ENCODE results near the gene VSTM2B. TPM values are rescaled to one million over a fixed set of nuclear protein-coding genes. Genes with fewer than 3 reads are reported as not detected.
"Not testable (repeated sequence)": the region's sequence is repeated elsewhere in the genome, so short reads cannot be mapped to it uniquely, and the experiment has no call there.

The VSTM2B gene
- total RNA-seq, 3 donors from 2014 or later, result not detected

- DNase-seq, result no peak
- H3K27me3 Mint-ChIP-seq (ENCODE audit: low read depth), result peaks cover 20% of the 10 kb centered on the region
- ATAC-seq, result no peak
- no peak overlapping the region for H3K4me3 Mint-ChIP-seq
- no peaks in the 10 kb centered on the region for H3K4me1 Mint-ChIP-seq (ENCODE audit: low read depth)
- no peaks in the 10 kb centered on the region for H3K9me3 Mint-ChIP-seq
- no peaks in the 10 kb centered on the region for H3K36me3 Mint-ChIP-seq (ENCODE audit: insufficient read depth)
These were observed 22.2 kb downstream of the VSTM2B start for GRCh38 chr19:29547981-29548380.

DNA sequence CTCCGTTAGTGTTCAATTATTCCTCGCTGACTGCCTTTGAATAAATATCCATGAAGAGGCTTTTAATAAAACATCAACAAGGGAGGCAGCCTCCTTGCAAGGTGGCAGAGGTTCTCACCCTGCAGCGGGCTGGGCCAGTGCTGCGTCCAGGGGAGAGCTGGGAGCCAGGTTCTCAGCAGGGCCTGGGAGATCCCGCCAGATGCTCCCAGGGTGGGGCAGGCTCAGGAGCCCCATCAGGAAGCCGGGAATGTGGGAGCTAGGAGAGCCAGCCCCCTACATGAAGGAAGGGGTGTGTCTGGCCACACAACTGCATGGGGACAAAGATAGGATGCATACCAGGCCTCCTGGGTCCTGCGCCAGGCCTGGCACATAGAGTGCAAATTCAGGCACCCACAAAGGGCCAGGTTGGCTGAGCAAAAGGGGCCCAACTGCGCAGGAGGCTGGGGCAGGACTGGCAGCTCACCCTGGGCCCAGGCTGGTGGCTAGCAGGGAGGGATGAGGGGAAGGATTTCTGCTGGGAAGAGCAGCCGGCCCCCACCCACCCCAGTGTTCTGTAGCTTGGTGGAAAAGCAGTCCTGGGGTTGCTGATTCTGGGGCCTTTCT lies 22.8 kb downstream of the VSTM2B start:
- Mint-ChIP-seq H3K4me3 (no peak overlapping the region), H3K4me1 (ENCODE audit: low read depth) (no peaks in the 10 kb centered on the region), H3K27me3 (ENCODE audit: low read depth) (peaks cover 20% of the 10 kb centered on the region), H3K36me3 (ENCODE audit: insufficient read depth) (no peaks in the 10 kb centered on the region), H3K9me3 (peaks cover 4% of the 10 kb centered on the region)
- DNase-seq, result no peak
- ATAC-seq, result no peak

DNA sequence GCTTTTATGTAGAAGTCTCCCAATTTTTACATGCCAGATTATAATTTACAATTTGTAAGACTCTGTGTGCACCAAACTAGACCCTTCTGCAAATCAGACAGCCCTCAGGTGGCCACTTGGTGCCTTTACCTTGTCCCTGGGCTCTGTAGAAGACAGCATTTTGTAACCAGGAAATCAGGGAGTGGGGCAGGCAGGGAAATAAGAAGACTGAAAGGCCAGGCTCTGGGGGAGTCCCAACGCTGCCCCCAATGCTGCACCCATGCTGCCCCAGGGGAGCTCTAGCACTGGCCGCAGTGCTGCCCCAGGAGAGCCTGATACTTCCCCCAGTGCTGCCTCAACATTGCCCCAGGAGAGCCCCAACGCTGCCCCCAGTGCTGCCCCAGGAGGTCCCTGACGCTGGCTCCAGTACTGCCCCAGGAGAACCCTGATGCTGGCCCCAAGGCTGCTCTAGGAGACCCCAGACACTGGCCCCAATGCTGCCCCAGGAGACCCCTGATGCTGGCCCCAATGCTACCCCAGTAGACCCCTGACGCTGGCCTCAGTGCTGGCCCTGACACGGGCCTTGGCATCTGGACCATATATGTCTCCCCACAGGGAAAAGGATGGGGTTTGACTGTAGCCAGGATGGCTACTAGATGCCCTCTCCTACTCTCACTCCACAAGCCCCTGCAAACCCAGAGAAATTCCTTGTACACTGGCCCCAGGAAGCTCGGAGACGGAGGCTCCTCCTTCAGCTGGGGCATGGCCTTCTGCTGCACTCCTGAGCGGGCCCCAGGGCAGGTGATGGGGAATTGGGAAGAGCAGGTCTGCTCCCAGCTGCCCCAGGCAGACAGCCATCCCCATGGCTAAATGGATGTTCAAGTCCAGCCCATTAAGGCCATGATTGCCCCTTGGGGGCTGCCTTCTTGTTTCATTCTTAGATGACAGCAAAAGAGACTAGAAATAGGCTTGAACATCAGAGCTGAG lies 23.6 kb downstream of the VSTM2B start:
- Mint-ChIP-seq H3K9me3 (peaks cover 11% of the 10 kb centered on the region), H3K27me3 (ENCODE audit: low read depth) (peaks cover 24% of the 10 kb centered on the region), H3K4me1 (ENCODE audit: low read depth) (no peaks in the 10 kb centered on the region), H3K36me3 (ENCODE audit: insufficient read depth) (no peaks in the 10 kb centered on the region), H3K4me3 (no peak overlapping the region)
- no peak for DNase-seq
- ATAC-seq, result no peak

- H3K4me1 Mint-ChIP-seq (ENCODE audit: low read depth), result no peaks in the 10 kb centered on the region
- no peaks in the 10 kb centered on the region for H3K36me3 Mint-ChIP-seq (ENCODE audit: insufficient read depth)
- peaks cover 24% of the 10 kb centered on the region for H3K9me3 Mint-ChIP-seq
These were observed 25.1 kb downstream of the VSTM2B start for GRCh38 chr19:29550896-29551295.

GRCh38 chr19:29551774-29552173 lies 26.0 kb downstream of the VSTM2B start:
- DNase-seq (no peak), ATAC-seq (no peak)
- Mint-ChIP-seq H3K4me3 (no peak overlapping the region), H3K36me3 (ENCODE audit: insufficient read depth) (no peaks in the 10 kb centered on the region), H3K4me1 (ENCODE audit: low read depth) (no peaks in the 10 kb centered on the region), H3K27me3 (ENCODE audit: low read depth) (peaks cover 33% of the 10 kb centered on the region), H3K9me3 (peaks cover 24% of the 10 kb centered on the region)

More at GRCh38 chr19:29550896-29551295, 25.1 kb downstream of the VSTM2B start:
- no peak for DNase-seq
- Mint-ChIP-seq H3K27me3 (ENCODE audit: low read depth) (peaks cover 31% of the 10 kb centered on the region), H3K4me3 (no peak overlapping the region)
- no peak for ATAC-seq

- no peak for DNase-seq
- no peaks in the 10 kb centered on the region for H3K4me1 Mint-ChIP-seq (ENCODE audit: low read depth)
- H3K36me3 Mint-ChIP-seq (ENCODE audit: insufficient read depth), result no peaks in the 10 kb centered on the region
- ATAC-seq, result no peak
- no peak overlapping the region for H3K4me3 Mint-ChIP-seq
- H3K27me3 Mint-ChIP-seq (ENCODE audit: low read depth), result peaks cover 27% of the 10 kb centered on the region
- H3K9me3 Mint-ChIP-seq, result peaks cover 24% of the 10 kb centered on the region
These were observed 26.9 kb downstream of the VSTM2B start for GRCh38 chr19:29552454-29553280.

GRCh38 chr19:29554149-29554548 lies 28.4 kb downstream of the VSTM2B start:
- DNase-seq (no peak), ATAC-seq (no peak)
- peaks cover 23% of the 10 kb centered on the region for H3K27me3 Mint-ChIP-seq (ENCODE audit: low read depth)
- H3K9me3 Mint-ChIP-seq, result peaks cover 32% of the 10 kb centered on the region
- no peaks in the 10 kb centered on the region for H3K4me1 Mint-ChIP-seq (ENCODE audit: low read depth)
- H3K36me3 Mint-ChIP-seq (ENCODE audit: insufficient read depth), result no peaks in the 10 kb centered on the region
- no peak overlapping the region for H3K4me3 Mint-ChIP-seq

- H3K4me1 Mint-ChIP-seq (ENCODE audit: low read depth); ATAC-seq; DNase-seq; H3K36me3 Mint-ChIP-seq (ENCODE audit: insufficient read depth); H3K4me3 Mint-ChIP-seq: not testable (repeated sequence)
- peaks cover 25% of the 10 kb centered on the region for H3K27me3 Mint-ChIP-seq (ENCODE audit: low read depth)
- H3K9me3 Mint-ChIP-seq, result peaks cover 32% of the 10 kb centered on the region
These were observed 33.3 kb downstream of the VSTM2B start for GRCh38 chr19:29559110-29559509.

DNA sequence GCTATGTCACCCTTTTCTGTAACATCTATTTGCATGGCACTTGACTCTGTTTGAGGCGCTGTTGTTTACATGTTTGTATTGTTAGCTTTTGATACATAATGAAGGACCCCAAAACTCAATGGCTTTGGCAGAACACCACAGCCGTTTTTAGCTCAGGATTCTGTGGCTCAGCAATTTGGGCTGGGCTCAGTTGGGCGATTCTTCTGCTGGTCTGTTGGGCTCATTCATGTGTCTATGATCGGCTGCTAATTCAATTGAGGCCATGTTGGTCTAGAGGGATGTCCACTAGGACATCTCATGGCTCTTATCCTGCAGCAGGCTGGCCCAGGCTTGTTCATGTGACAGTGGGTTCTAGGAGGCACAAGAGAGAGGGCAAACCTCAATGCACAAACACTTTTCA lies 33.9 kb downstream of the VSTM2B start:
- Mint-ChIP-seq H3K9me3 (peaks cover 27% of the 10 kb centered on the region), H3K4me3 (no peak overlapping the region), H3K36me3 (ENCODE audit: insufficient read depth) (no peaks in the 10 kb centered on the region), H3K27me3 (ENCODE audit: low read depth) (peaks cover 22% of the 10 kb centered on the region), H3K4me1 (ENCODE audit: low read depth) (peaks cover 2% of the 10 kb centered on the region)
- ATAC-seq, result no peak
- no peak for DNase-seq

DNA sequence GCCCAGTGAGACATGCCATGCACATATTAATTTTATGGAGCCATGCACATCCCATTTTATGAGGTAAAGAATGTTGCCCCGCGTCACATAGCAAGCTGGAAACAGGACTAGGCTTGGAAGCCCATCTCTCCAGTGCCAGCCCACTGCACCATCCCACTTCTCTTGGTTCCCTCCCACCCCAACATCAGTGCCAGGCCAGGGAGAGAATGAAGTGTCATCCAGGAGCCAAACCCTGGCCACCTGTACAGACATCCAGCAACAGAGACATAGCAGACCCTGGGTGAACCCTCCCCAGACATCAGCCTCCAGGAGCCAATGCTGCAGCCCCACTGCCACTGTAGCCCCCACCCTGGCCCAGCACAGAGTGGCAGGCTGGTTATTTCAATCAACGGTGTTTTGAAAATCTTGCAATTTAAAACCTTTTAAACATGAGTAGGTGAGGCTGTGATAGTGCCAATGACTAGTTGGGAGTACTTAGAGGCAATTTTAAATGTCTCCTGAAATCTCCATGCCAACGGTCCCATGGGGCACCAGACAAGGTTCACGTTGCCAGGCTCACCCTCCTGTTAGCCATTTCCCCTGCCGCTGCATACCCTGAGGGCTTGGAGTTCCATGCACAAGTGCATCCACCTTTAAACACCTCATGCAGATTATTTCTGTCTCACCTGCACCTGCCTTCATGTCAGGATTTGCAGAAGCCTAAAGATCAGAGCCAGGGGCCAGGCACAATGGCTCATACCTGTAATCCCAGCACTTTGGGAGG lies 34.7 kb downstream of the VSTM2B start:
- H3K27me3 Mint-ChIP-seq (ENCODE audit: low read depth), result peaks cover 22% of the 10 kb centered on the region
- peaks cover 7% of the 10 kb centered on the region for H3K4me1 Mint-ChIP-seq (ENCODE audit: low read depth)
- DNase-seq, result no peak
- H3K36me3 Mint-ChIP-seq (ENCODE audit: insufficient read depth), result no peaks in the 10 kb centered on the region
- no peak overlapping the region for H3K4me3 Mint-ChIP-seq
- ATAC-seq, result no peak
- H3K9me3 Mint-ChIP-seq, result peaks cover 20% of the 10 kb centered on the region

DNA sequence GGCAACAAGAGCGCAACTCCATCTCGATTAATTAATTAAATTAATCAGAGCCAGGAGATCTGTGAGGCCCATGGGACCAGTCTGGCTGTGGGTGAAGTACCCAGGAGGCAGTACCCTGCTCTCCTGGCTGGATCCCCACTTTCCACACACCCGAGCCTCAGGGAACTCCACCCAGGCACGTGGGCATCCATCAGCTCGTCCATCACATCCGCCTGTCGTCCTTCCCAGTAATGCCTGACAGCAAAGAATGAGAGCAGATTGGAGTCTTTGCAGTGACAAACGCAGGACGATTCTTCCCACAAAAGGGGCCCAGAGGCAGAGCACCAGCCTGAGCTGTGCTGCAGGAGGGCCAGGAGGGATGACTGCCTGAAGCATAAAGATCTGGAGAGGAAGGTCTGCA lies 35.8 kb downstream of the VSTM2B start:
- Mint-ChIP-seq H3K27me3 (ENCODE audit: low read depth) (peaks cover 23% of the 10 kb centered on the region), H3K9me3 (peaks cover 18% of the 10 kb centered on the region), H3K4me3 (no peak overlapping the region), H3K36me3 (ENCODE audit: insufficient read depth) (no peaks in the 10 kb centered on the region), H3K4me1 (ENCODE audit: low read depth) (peaks cover 7% of the 10 kb centered on the region)
- ATAC-seq (no peak), DNase-seq (no peak)

GRCh38 chr19:29562299-29563297 lies 36.8 kb downstream of the VSTM2B start:
- Mint-ChIP-seq H3K4me1 (ENCODE audit: low read depth) (peaks cover 7% of the 10 kb centered on the region), H3K9me3 (peaks cover 18% of the 10 kb centered on the region), H3K4me3 (no peak overlapping the region), H3K36me3 (ENCODE audit: insufficient read depth) (no peaks in the 10 kb centered on the region), H3K27me3 (ENCODE audit: low read depth) (peaks cover 27% of the 10 kb centered on the region)
- no peak for ATAC-seq
- no peak for DNase-seq
